Neural cell (in vitro differentiated cells): ENCODE data around the gene CDH4. TPM values are rescaled to one million over a fixed set of nuclear protein-coding genes. Genes with fewer than 3 reads are reported as not detected.

ENCODE experiments used
- H2AFZ ChIP-seq: fragments of 200-600, 300-800 bp; sonication (generic), shearing (Covaris generic); 2 replicates; pipeline ENCODE4 v1.6.0; 2014; ENCODE audit warnings: low read depth, mild to moderate bottlenecking, antibody characterized with exemption, low read length, moderate library complexity
- H3F3A ChIP-seq: fragments of 200-600 bp; shearing (Covaris generic); 2 replicates; pipeline ENCODE4 v1.6.1; 2016; ENCODE audit warnings: mild to moderate bottlenecking, moderate library complexity, mixed read lengths, antibody characterized with exemption, low read length; ENCODE audit not compliant: insufficient read depth, poor library complexity, severe bottlenecking
- H3K27ac ChIP-seq: fragments of 200-600, 300-800 bp; sonication (generic), shearing (Covaris generic); 2 replicates; pipeline ENCODE4 v1.5.1; 2014; ENCODE audit warnings: mild to moderate bottlenecking, low read length, moderate library complexity
- H3K27me3 ChIP-seq: fragments of 300-800, 200-600 bp; sonication (generic), shearing (Covaris generic); 2 replicates; pipeline ENCODE4 v1.6.0; 2014; ENCODE audit warnings: mild to moderate bottlenecking, low read depth, low read length, moderate library complexity; ENCODE audit not compliant: insufficient read depth
- H3K36me3 ChIP-seq: fragments of 300-800, 200-600 bp; sonication (generic), shearing (Covaris generic); 2 replicates; pipeline ENCODE4 v1.5.1; 2014; ENCODE audit warnings: mild to moderate bottlenecking, antibody characterized with exemption, low read length, moderate library complexity; ENCODE audit not compliant: insufficient read depth
- H3K4me2 ChIP-seq: fragments of 300-800, 200-600 bp; sonication (generic), shearing (Covaris generic); 2 replicates; pipeline ENCODE4 v1.6.0; 2014; ENCODE audit warnings: mild to moderate bottlenecking, low read length
- H3K4me3 ChIP-seq: fragments of 300-800, 200-600 bp; sonication (generic), shearing (Covaris generic); 2 replicates; pipeline ENCODE4 v1.5.1; 2014; ENCODE audit warnings: mild to moderate bottlenecking, low read length, moderate library complexity
- H3K79me2 ChIP-seq: fragments of 200-600 bp; shearing (Covaris generic); replicated peaks from 2 replicates; pipeline ENCODE4 v1.6.0; 2014; ENCODE audit warnings: mild to moderate bottlenecking, low read length, moderate library complexity; ENCODE audit not compliant: insufficient read depth
- H3K9ac ChIP-seq: fragments of 300-800, 200-600 bp; sonication (generic), shearing (Covaris generic); 2 replicates; pipeline ENCODE4 v1.6.1; 2016; ENCODE audit warnings: mild to moderate bottlenecking, low read length, mixed read lengths
- H3K9me2 ChIP-seq: fragments of 200-600 bp; shearing (Covaris generic); 2 replicates; pipeline ENCODE4 v1.6.1; 2016; ENCODE audit warnings: mild to moderate bottlenecking, low read length, mixed read lengths; ENCODE audit not compliant: insufficient read depth
- H3K9me3 ChIP-seq: fragments of 200-600, 300-800 bp; sonication (generic), shearing (Covaris generic); 2 replicates; pipeline ENCODE4 v1.6.1; 2016; ENCODE audit warnings: mild to moderate bottlenecking, mixed run types, low read length, moderate library complexity, mixed read lengths
- H4K20me1 ChIP-seq: fragments of 200-600 bp; shearing (Covaris generic); 2 replicates; pipeline ENCODE4 v1.6.1; 2016; ENCODE audit warnings: mild to moderate bottlenecking, mixed run types; ENCODE audit not compliant: insufficient read depth
- CTCF ChIP-seq: fragments of 450-650 bp; IDR thresholded peaks from 2 replicates; pipeline ENCODE4 v1.5.1; 2014; ENCODE audit warnings: antibody characterized with exemption, mild to moderate bottlenecking, moderate library complexity; ENCODE audit not compliant: poor library complexity, severe bottlenecking
- EP300 ChIP-seq: fragments of 450-650 bp; conservative IDR thresholded peaks from 2 replicates; pipeline ENCODE4 v1.6.1; 2014; ENCODE audit warnings: antibody characterized with exemption, mild to moderate bottlenecking, moderate library complexity; ENCODE audit not compliant: poor library complexity, severe bottlenecking
- EZH2 ChIP-seq: fragments of 200-600, 300-800 bp; shearing (Covaris generic), sonication (generic); IDR thresholded peaks from 2 replicates; pipeline ENCODE4 v1.6.1; 2014; ENCODE audit warnings: antibody characterized with exemption, low read length, borderline replicate concordance, mild to moderate bottlenecking; ENCODE audit not compliant: insufficient read depth, poor library complexity, severe bottlenecking
- MXI1 ChIP-seq: fragments of 450-650 bp; conservative IDR thresholded peaks from 2 replicates; pipeline ENCODE4 v1.6.1; 2014; ENCODE audit warnings: antibody characterized with exemption, mild to moderate bottlenecking; ENCODE audit not compliant: poor library complexity, severe bottlenecking
- POLR2AphosphoS5 ChIP-seq: IDR thresholded peaks from 2 replicates; pipeline ENCODE4 v1.6.1; 2012
- RAD21 ChIP-seq: fragments of 450-650 bp; conservative IDR thresholded peaks from 2 replicates; pipeline ENCODE4 v1.6.1; 2014; ENCODE audit warnings: antibody characterized with exemption, mild to moderate bottlenecking, moderate library complexity
- REST ChIP-seq: IDR thresholded peaks from 2 replicates; pipeline ENCODE4 v1.6.1; 2012; ENCODE audit warnings: borderline replicate concordance
- SMC3 ChIP-seq: fragments of 450-650 bp; conservative IDR thresholded peaks from 2 replicates; pipeline ENCODE4 v1.6.1; 2014; ENCODE audit warnings: antibody characterized with exemption, mild to moderate bottlenecking, moderate library complexity; ENCODE audit not compliant: poor library complexity
- TAF1 ChIP-seq: IDR thresholded peaks from 2 replicates; pipeline ENCODE4 v1.6.1; 2012; ENCODE audit warnings: low read depth
- polyA plus RNA-seq: library from polyadenylated mRNA; depleted of rRNA; stranded (reverse); fragments of >200 nt; gene quantifications from 2 replicates; pipeline ENCODE4 v1.2.3, GENCODE V29; 2014

Gene CDH4
- polyA plus RNA-seq, 1 donor from 2014 or later = 24.6 TPM

GRCh38 chr20:61742097-61742825 is 490.2 kb downstream of the CDH4 start (continued):
- TF ChIP-seq RAD21 = peak; percentile 55
- TF ChIP-seq MXI1 = no peak

- TF ChIP-seq TAF1 (no peak), REST (no peak), RAD21 (no peak), CTCF (no peak), POLR2AphosphoS5 (no peak), SMC3 (no peak), EP300 (no peak), MXI1 (no peak), EZH2 (no peak)
- Histone ChIP-seq H3K9me3 (no peaks in the 10 kb centered on the region), H3K79me2 (no peaks in the 10 kb centered on the region), H3K27ac (no peak overlapping the region), H3K4me3 (no peak overlapping the region), H4K20me1 (no peaks in the 10 kb centered on the region), H3K27me3 (no peaks in the 10 kb centered on the region), H3K4me2 (no peak overlapping the region), H3K9ac (no peak overlapping the region), H3K9me2 (no peaks in the 10 kb centered on the region), H3F3A (no peaks in the 10 kb centered on the region), H3K36me3 (peaks cover 9% of the 10 kb centered on the region), H2AFZ (no peak overlapping the region)
These were observed 491.5 kb downstream of the CDH4 start for GRCh38 chr20:61743606-61744005.

- H3K79me2 ChIP-seq = no peaks in the 10 kb centered on the region
- H3F3A ChIP-seq = no peaks in the 10 kb centered on the region
- no peaks in the 10 kb centered on the region for H3K9me2 ChIP-seq
- no peaks in the 10 kb centered on the region for H3K9me3 ChIP-seq
- H3K27me3 ChIP-seq = no peaks in the 10 kb centered on the region
- no peak overlapping the region for H3K9ac ChIP-seq
- H3K36me3 ChIP-seq = peaks cover 9% of the 10 kb centered on the region
- no peak overlapping the region for H3K27ac ChIP-seq
- no peaks in the 10 kb centered on the region for H4K20me1 ChIP-seq
- no peak overlapping the region for H2AFZ ChIP-seq
- no peak overlapping the region for H3K4me3 ChIP-seq
- TF ChIP-seq CTCF (no peak), EP300 (no peak), SMC3 (no peak), MXI1 (no peak), REST (no peak), RAD21 (no peak), TAF1 (no peak), POLR2AphosphoS5 (no peak)
- no peak overlapping the region for H3K4me2 ChIP-seq
These were observed 492.8 kb downstream of the CDH4 start for GRCh38 chr20:61744691-61745396.
